HepG2 (cell line): ENCODE results near the gene CORO7. TPM values are rescaled to one million over a fixed set of nuclear protein-coding genes. Genes with fewer than 3 reads are reported as not detected.

Source experiments
- ARID4A ChIP-seq: sonication (generic); formaldehyde crosslinking; IDR thresholded peaks from 2 replicates; pipeline ENCODE4 v1.5.0; 2020; ENCODE audit warnings: mild to moderate bottlenecking, missing genetic modification reagents, borderline replicate concordance
- CBX5 ChIP-seq: sonication (generic); formaldehyde crosslinking; IDR thresholded peaks from 2 replicates; pipeline ENCODE4 v1.4.0; 2020; ENCODE audit warnings: missing genetic modification reagents, borderline replicate concordance
- CTCF ChIP-seq: sonication (generic); formaldehyde crosslinking; IDR thresholded peaks from 2 replicates; pipeline ENCODE4 v1.5.0; 2020; ENCODE audit warnings: mild to moderate bottlenecking, missing genetic modification reagents, moderate library complexity
- DNMT3B ChIP-seq: conservative IDR thresholded peaks from 2 replicates; pipeline ENCODE4 v1.6.1; 2016; ENCODE audit warnings: missing biosample characterization, control low read depth
- NFKBIZ ChIP-seq: IDR thresholded peaks from 2 replicates; pipeline ENCODE4 v1.6.1; 2018; ENCODE audit warnings: missing genetic modification reagents, missing compliant biosample characterization
- NRL ChIP-seq: sonication (generic); formaldehyde crosslinking; IDR thresholded peaks from 2 replicates; pipeline ENCODE4 v1.5.0; 2020; ENCODE audit warnings: missing genetic modification reagents, mild to moderate bottlenecking, moderate library complexity, borderline replicate concordance
- PHF5A ChIP-seq: IDR thresholded peaks from one replicate; pipeline ENCODE4 v1.6.1; 2018; ENCODE audit warnings: low read depth, missing genetic modification reagents; ENCODE audit not compliant: unreplicated experiment
- POLR2G ChIP-seq: fragments of 200-400 bp; formaldehyde crosslinking; IDR thresholded peaks from 2 replicates; pipeline ENCODE4 v1.6.1; 2018; ENCODE audit warnings: mild to moderate bottlenecking, low read depth, low read length, moderate library complexity
- RNF219 ChIP-seq: sonication (generic); formaldehyde crosslinking; IDR thresholded peaks from 2 replicates; pipeline ENCODE4 v1.5.0; 2020; ENCODE audit warnings: mild to moderate bottlenecking, missing genetic modification reagents
- SMAD3 ChIP-seq: sonication (generic); formaldehyde crosslinking; IDR thresholded peaks from 2 replicates; pipeline ENCODE4 v1.4.0; 2020; ENCODE audit warnings: missing genetic modification reagents
- THRA ChIP-seq: sonication (generic); formaldehyde crosslinking; IDR thresholded peaks from 2 replicates; pipeline ENCODE4 v1.4.0; 2020; ENCODE audit warnings: missing genetic modification reagents, borderline replicate concordance
- YEATS4 ChIP-seq: sonication (generic); formaldehyde crosslinking; IDR thresholded peaks from 2 replicates; pipeline ENCODE4 v1.4.0; 2020; ENCODE audit warnings: missing genetic modification reagents, borderline replicate concordance
- ZNF343 ChIP-seq: sonication (generic); formaldehyde crosslinking; IDR thresholded peaks from 2 replicates; pipeline ENCODE4 v1.4.0; 2020; ENCODE audit warnings: mild to moderate bottlenecking, missing genetic modification reagents
- ZNF660 ChIP-seq: sonication (generic); formaldehyde crosslinking; IDR thresholded peaks from 2 replicates; pipeline ENCODE4 v1.5.1; 2020; ENCODE audit warnings: mild to moderate bottlenecking, low read depth, missing genetic modification reagents, borderline replicate concordance
- ZNF709 ChIP-seq: sonication (generic); formaldehyde crosslinking; IDR thresholded peaks from 2 replicates; pipeline ENCODE4 v1.5.0; 2020; ENCODE audit warnings: mild to moderate bottlenecking, missing genetic modification reagents
- ZNF713 ChIP-seq: sonication (generic); formaldehyde crosslinking; IDR thresholded peaks from 2 replicates; pipeline ENCODE4 v1.4.0; 2020; ENCODE audit warnings: mild to moderate bottlenecking, missing genetic modification reagents
- polyA plus RNA-seq, 8 experiments: library from polyadenylated mRNA; depleted of rRNA in 3 of 8; stranded (reverse) in 7 of 8; unstranded in 1 of 8; fragments of >200 nt; fragmentation: Illumina TruSeq in 4 of 8; extraction: Trizol in 4 of 8; gene quantifications; 2 replicates each; pipeline versions ENCODE4 v1.2.1 to v1.2.3, GENCODE V29; 2011 to 2016; ENCODE audit warnings: low read depth in 4 of 8, missing spikeins in 1 of 8, mixed read lengths in 1 of 8; ENCODE audit not compliant: insufficient read depth in 1 of 8
- total RNA-seq, 5 experiments: library from RNA; depleted of rRNA; stranded (reverse); fragments of >200 nt; fragmentation: Illumina TruSeq; extraction: Trizol; gene quantifications; 2 replicates each; pipeline ENCODE4 v1.2.3, GENCODE V29; 2016; ENCODE audit warnings: low read depth in 1 of 5

Gene CORO7
- total and polyA plus RNA-seq, 2 of the 13 experiments (the other 11 are each of a cell fraction or from before 2014, with no cell fraction given): 9.9 to 14.3 TPM

GRCh38 chr16:4328046-4328781, 88.2 kb downstream of the CORO7 start (continued):
- TF ChIP-seq POLR2G (peak; percentile 49; the same call in 1 of the 2 replicates), DNMT3B (CRISPR knock-in tag) (no peak), ZNF343 (no peak), PHF5A (peak; percentile 71), NRL (CRISPR knock-in tag) (no peak), YEATS4 (CRISPR knock-in tag) (peak; percentile 58; the same call in 1 of the 2 replicates), ZNF709 (CRISPR knock-in tag) (no peak), NFKBIZ (CRISPR knock-in tag) (0 out of 2 replicates have a peak, but pooled peaks have one; percentile 15), ZNF713 (CRISPR knock-in tag) (no peak), RNF219 (CRISPR knock-in tag) (no peak), THRA (peak; percentile 40; the same call in 1 of the 2 replicates), CTCF (CRISPR knock-in tag) (peak; percentile 91), ZNF660 (CRISPR knock-in tag) (0 out of 2 replicates have a peak, but pooled peaks have one; percentile 50), CBX5 (peak; percentile 65; the same call in 1 of the 2 replicates), ARID4A (peak; percentile 64; the same call in 1 of the 2 replicates), SMAD3 (no peak)
